Stimulated activated CD4-positive, alpha-beta T cell treated with anti-CD3 and anti-CD28 coated beads, Interleukin-1b, Interleukin-23, amount 100 ng/mL, for 4 hours (primary cell): ENCODE measurements around the gene GDF15.
A peak's percentile ranks its signal among the peaks of the same experiment; 100 is the strongest.

Source experiments
- DNase-seq, 2 donors: peaks; one replicate each; pipeline ENCODE4 v3.0.0-alpha.2; 2020; ENCODE audit warnings: low read depth in 2 of 2

The GDF15 gene

DNA sequence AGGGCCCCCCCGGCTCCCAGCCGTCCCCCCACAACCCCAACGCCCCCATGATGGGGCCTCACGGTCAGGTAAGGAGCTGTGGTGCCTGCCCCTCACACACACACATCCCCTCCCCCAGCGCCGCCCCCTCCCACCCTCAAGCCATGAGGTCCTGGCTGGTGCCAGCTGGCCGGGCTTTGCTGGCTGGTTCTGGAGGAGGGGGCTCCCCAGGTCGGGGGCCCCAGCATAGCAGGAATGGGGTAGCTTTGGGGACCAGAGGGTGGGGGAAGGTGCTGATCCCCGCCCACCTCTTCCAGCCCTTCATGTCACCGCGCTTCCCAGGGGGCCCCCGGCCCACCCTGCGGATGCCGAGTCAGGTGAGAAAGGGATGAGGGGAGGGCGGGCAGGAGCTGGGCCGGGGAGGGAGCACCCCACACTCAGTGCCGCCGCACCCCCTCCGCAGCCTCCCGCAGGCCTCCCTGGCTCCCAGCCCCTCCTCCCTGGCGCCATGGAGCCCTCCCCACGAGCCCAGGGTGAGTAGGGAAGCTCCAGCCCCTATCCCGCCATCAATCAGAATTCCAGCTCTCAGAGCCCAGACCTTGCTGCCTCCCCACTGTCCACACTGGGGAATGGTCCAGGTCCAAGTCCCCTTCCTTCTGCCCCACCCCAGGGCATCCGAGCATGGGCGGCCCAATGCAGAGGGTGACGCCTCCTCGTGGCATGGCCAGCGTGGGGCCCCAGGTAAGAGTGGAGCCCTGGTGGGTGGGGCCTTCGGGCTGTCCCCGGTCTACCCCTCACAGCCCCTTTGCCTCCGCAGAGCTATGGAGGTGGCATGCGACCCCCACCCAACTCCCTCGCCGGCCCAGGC lies 45.6 kb downstream of the GDF15 start:
- DNase-seq = no peak

DNA sequence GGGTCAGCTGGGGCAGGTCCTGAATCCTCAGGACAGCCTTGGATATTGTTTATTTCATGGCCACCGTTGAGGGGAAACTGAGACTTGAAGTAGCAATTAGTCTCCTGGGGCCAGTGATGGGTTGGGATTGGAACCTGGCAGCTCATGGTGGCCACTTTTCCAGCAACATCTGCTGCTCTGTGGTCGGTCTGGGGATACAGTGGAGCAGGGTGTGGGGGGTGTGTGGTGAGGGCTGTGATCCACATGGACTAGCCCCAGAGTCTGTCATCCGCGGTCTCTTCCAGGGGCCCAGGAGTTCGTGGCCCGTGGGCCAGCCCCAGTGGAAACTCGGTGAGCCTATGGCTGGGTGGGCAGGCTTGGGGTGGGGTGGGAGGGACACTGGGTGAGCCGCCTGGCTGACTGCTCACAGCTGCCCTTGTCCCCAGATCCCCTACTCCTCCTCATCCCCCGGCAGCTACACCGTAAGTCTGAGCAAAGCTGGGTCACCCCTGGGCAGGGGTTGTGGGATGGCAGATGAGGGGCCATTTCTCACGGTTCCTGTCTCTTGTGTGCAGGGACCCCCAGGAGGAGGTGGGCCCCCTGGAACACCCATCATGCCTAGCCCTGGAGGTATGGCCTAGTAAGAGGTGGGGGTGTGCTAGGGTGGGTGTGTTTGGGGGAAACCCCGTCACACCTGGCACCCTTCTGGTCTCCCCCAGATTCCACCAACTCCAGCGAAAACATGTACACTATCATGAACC lies 46.5 kb downstream of the GDF15 start:
- DNase-seq = no peak

DNA sequence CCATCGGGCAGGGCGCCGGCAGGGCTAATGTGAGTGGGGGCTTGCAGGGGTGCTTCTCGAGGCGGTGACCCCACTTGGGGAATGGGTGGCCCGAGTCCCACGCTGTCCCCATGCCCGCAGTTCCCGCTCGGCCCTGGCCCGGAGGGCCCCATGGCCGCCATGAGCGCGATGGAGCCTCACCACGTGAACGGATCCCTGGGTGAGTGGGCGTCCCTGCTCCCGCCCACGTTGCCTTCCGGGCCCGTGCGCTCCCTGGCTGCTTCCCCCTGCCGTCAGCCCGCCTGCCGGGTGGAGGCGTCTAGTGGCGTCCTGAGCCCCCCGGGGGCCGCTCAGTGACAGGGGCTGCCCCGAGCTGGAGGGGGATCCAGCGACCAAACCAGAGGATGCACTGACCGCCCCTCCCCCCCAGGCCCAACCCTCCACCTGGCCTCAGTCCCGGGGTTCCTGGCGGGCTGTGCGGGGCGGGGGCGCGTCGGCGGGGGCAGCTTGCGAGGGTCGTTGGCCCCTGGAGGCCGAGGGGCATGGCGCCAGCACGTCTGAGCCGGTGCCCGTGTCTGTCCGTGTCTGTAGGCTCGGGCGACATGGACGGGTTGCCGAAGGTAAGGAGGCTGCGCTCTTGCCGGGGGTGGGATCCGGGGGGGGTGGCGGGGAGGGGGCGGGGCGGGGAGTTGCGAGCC lies 47.2 kb downstream of the GDF15 start:
- DNase-seq = peak; percentile 32 to 50

DNA sequence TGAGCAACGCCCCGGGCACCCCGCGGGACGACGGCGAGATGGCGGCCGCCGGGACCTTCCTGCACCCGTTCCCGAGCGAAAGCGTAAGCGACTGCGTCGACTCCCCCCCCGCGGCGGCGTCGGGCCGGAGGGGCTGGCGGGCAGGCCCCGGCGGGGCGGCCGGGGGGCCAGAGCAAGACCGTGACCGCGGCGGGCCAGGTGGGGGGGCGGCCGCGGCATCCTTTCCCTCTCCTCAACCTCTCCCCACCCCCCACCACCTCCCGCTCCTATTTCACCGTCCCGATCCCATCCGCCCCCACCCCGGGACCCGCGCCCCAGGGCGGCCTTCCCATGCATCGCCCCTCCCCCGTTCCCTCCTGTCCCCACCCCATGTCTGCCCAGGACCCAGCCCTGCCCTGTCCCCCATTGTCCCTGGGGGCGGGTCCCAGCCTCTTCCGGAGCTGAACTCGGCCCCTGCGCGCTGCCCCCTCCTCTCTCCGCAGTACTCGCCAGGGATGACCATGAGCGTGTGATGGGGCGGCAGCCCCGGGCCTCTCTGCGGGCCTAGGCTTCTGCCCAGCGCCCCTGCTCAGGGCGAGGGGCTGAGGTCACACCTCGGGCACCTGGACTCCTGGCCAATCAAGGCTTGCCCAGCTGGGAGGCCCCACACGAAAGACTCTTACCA lies 47.9 kb downstream of the GDF15 start:
- no peak for DNase-seq

DNA sequence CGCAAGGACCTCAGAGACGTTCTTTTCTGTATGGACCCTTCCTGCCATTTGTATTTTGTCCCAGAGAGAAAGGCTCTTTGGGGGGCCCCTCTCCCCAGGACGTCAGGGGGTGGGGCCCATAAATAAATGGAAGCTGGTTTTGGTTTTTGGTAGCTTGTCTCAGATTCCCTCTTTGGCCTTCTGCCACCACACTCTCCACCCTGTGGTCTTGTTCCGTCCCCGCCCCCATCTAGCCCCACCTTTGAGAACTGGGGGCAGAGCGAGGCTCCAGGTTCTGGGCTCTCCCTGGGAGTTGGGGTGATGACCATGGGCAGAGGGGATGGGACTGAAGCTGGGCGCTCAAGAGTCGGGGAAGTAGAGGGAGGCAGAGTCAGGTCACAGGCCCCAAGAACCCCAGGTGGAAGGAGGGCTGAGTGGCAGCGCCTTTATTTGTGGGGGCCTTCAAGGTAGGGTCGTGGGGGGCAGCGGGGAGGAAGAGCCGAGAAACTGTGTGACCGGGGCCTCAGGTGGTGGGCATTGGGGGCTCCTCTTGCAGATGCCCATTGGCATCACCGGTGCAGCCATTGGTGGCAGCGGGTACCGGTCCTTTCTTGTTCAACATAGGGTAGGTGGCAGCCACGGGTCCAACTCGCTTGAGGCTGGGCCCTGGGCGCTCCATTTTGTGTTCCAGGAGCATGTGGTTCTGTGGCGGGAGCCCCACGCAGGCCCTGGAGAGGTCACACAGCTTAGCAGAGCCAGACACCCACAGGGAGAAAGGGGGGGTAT lies 48.6 kb downstream of the GDF15 start:
- DNase-seq = no peak

DNA sequence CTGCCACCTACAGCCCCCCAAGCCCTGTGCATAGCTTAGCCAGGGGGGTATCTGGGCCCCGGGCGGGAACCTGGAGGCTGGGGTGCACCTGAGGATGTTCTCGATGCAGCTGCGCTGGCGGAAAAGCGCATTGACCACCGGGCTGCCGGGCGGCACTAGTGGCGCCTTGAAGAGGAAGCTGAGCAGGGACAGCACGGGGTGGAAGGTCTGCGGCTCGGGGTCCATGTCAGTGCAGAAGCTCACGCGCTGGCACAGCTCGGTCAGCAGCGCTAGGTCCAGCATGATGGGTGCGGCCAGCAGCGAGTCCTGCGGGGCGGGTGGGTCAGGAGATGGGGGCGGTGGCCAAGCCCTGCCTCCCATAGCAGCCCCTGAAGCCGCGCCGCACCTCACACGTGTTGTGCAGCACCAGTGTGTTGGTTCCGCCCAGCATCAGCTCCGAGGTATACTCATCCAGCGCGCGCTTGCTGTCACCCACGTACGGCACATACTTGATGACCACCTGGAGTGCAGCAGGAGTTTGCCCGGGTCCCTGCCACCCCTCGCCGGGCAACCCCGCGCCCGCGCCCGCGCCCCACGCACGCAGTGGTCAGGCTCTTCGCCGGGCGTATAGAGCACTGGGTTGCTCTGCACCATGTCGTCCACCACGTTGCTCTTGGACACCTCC lies 49.4 kb downstream of the GDF15 start:
- DNase-seq = no peak

DNA sequence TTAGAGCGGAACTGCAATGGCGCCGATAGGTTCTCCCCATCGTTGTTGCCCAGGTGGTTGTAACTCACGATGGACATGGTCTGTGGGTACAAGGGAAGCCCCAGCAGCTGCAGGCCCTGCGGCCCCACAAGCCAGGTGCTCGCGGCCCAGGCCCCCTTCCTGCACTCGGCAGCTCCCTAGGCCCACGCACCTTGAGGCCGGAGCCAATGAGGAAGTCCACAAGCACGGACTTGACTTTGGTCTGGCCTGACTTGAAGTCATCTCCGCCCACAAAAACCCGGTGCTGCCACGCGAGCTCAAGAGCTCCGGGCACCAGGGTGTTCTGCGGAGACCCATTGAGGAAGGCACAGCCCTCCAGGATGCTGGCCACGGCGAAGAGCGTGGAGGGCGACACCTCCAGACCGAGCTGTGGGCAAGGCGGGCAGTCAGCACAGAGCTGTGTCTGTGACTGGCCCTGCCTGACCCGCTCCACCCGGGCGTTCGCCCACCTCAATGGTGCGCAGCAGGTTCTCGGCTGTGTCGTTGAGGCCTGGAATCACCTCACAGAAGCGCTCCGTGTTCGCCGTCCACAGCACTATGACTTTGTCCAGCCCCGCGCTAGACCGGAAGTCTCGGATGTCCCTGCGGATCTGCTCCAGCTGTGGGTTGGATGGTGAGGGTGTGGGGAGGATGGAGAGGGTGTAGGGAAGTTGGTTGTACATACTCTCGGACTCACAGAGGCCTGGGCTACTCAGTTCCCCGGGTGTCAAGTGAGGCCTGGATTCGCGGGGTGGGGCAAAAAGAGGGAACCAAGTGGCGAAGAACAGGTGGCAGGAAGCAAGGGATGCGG lies 50.1 kb downstream of the GDF15 start:
- DNase-seq = no peak

DNA sequence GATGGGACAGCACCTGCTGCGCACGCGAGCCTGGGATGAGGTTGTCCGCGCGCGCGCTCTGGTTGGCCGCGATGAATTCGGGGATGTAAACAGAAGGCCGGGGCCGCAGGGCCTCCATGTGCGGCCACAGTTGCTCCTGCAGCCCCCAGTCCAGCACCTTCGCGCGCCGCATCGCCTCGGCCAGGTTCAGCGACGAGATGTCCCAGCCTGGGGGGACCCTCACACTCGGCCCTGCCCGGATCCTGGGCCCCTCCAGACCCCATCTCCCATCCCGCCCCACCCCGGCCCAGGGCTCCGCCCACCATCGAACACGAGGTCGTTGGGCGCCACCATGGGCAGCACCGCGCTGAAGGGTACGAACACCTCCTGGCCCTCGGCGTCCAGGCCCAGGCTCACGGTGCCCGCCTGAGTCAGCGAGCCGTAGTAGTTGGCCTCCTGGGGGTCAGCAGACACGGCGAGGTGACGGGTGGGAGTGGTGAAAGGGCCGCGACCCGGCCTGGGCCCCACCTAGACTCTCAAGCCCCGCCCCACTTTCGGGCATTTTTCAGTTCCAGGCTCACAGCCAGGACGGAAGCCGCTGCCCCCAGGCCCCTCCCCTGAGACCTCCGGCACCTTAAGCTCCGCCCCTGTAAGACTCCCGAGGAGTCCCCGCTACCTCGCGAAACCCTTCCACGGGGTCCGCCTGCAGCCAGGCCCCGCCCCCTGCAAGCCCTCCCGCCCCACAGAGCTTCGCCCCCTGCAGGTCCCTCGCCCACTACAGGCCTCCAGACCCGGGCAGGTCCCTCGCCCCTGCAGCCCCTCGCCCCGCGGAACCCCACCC lies 50.9 kb downstream of the GDF15 start:
- DNase-seq = peak; percentile 54 to 55

DNA sequence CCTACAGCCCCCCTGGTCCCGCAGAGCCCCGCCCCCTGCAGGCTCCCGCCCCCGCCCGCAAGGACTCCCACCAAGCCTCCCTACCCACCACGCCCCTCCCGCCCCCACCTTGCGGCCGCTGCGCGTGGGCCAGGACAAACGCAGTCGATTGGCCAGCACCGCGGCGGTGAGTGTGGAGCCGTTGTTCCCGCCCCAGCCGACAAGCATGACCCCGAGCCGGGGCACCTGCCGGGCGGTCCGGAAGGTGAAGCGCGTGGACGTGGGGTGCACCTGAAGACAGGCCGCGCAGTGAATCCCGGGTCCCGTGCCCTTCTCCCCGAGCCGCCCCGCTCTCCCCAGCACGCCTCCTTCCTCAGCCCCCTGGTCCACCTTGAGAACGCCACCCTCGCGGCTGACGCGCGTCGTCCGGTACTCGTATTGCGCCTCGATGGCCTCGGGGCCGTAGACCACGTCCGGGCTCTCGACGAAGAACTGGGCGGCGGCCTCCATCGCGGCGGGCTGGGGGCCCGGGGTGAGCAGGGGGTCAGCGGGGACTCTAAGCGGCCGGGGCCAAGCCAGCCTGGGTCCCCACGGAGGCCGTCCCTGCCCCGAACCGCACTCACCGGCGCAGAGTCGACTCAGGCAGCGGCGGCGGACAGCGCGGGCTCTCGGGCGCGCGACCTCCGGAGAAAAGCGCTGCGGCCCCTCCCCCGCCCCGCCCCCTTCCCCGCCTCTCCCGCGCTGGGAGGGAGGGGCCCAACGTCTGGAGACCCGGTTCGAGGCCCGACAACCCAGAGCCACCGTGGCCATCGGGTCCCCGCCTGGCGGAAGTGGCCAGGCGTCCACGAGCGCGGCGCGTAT lies 51.8 kb downstream of the GDF15 start, which contains the start of gene ISYNA1:
TSS of gene ISYNA1 (minus strand) at position 643 of the 840 bp plus-strand sequence. CDS start at position 489, 154 bp downstream.
- DNase-seq = peak; percentile 43 to 44

DNA sequence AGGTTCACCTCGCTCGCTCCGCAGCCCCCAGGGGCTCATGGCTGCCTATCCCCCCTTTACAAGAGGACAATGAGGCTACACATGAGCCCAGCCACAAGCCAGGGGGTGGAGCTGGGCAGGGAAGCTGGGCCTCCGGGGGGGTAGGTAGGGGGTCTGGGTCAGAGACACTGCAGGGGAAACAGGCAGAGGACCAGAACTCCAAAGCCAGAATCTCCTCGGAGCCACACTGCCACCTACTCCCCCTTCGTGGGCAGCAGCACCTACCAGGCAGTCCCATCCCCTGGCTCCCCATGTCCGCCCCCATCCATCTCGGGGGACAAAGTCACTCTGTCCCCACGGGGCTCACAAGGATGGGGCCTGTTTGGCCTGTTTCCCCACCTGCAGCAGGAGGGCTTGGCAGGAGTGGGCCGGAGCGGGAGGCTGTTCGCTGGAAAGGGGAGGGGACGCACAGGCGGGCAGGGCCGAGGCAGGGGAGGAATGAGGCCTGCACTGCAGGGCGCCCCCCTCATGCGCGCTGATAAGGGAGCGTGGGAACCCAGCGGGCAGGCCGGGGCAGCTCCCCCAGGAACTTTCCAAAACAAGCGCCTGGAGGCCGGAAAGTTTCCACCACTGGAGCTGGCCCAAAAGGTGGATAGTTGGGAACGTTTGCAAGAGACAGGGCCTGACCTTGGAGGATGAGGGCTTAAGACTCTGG lies 52.5 kb downstream of the GDF15 start:
- DNase-seq = no peak
